Activated naive CD4-positive, alpha-beta T cell treated with anti-CD3 and anti-CD28 coated beads, Interleukin-2, amount 10 ng/mL, durations not matched to agents 5 hours and 36 hours (primary cell): ENCODE measurements around the gene DKK2. TPM values are rescaled to one million over a fixed set of nuclear protein-coding genes. Genes with fewer than 3 reads are reported as not detected.

Source experiments
- total RNA-seq, 2 experiments: library from RNA; stranded (reverse); gene quantifications; one replicate each; pipeline ENCODE4 v1.2.3, GENCODE V29; 2021

The DKK2 gene
- total RNA-seq: not detected

DNA sequence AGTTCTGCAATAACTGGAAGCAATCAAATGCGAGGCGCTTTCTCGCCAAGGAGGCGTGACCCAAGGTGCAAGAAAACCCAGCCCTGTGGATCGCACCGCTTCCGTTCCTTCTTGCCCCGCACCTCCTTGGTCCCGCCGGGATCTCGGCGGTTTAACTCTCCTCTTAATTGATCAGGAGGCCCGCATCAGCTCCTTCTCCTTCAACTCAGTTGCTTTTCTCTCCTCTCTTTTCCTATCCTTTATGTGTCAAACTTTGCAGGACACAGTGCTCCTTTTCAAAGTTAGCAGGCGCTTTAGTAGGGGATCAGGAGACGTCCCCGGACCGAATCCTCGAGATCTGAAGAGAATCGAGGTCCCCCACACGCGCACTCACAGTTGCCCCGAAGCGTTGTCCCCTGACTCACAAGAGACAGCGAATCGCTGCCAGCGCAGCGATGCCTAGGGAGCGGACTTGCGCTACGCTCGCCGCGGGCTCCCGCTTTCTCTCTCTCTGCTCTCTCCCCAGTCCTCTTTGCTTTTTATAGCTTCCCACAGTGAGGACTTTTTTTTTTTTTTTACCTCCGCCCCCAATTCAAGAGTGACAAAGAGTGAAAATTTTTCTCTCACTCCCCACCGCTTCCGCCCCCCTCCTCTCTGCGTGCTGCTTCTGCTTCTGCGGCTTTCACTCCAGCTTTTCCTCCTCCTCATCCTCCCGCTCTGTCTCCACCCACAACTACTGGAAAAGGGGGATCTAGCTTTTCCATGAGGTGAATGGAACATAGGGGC, at the start of gene DKK2:
Gene DKK2, minus strand, starts transcription at position 495 of the 765 bp plus-strand sequence. CDS start 722 bp downstream, outside the sequence.

